ENCODE data around the gene GSC2. TPM values are rescaled to one million over a fixed set of nuclear protein-coding genes. Genes with fewer than 3 reads are reported as not detected.

Gene GSC2
- total RNA-seq, 2 donors from 2014 or later, result not detected

GRCh38 chr22:19109198-19110063 lies 40.7 kb downstream of the GSC2 start:
- no peaks in the 10 kb centered on the region for H3K27me3 Mint-ChIP-seq (ENCODE audit: low read depth)
- DNase-seq, result peak; percentile 46 to 47
- peak; percentile 91 to 92 for ATAC-seq (replicated peaks in 1 of 2)
- H3K4me1 Mint-ChIP-seq (ENCODE audit: low read depth), result peaks cover 65% of the 10 kb centered on the region
- H3K36me3 Mint-ChIP-seq (ENCODE audit: insufficient read depth in 2 of 2), result peaks cover 0 to 3% of the 10 kb centered on the region in 2 donors
- H3K9me3 Mint-ChIP-seq, result no peaks in the 10 kb centered on the region
- H3K4me3 Mint-ChIP-seq, result peak overlapping the region; percentile 71 to 92
- peak overlapping the region; percentile 85 for H3K27ac Mint-ChIP-seq

- peaks cover 70% of the 10 kb centered on the region for H3K4me1 Mint-ChIP-seq (ENCODE audit: low read depth)
- H3K27ac Mint-ChIP-seq, result peak overlapping the region; percentile 85
- H3K4me3 Mint-ChIP-seq, result peak overlapping the region in 1 of 2 donors; percentile 92
- DNase-seq (no peak), ATAC-seq (replicated peaks in 1 of 2) (no peak)
- no peaks in the 10 kb centered on the region for H3K9me3 Mint-ChIP-seq
- peaks cover 0 to 3% of the 10 kb centered on the region in 2 donors for H3K36me3 Mint-ChIP-seq (ENCODE audit: insufficient read depth in 2 of 2)
- no peaks in the 10 kb centered on the region for H3K27me3 Mint-ChIP-seq (ENCODE audit: low read depth)
These were observed 41.3 kb downstream of the GSC2 start for GRCh38 chr22:19108807-19109197.

- Mint-ChIP-seq H3K4me3 (peak overlapping the region in 1 of 2 donors; percentile 14), H3K36me3 (ENCODE audit: insufficient read depth in 2 of 2) (peaks cover 0 to 3% of the 10 kb centered on the region in 2 donors), H3K27me3 (ENCODE audit: low read depth) (no peaks in the 10 kb centered on the region)
These were observed 42.4 kb downstream of the GSC2 start for GRCh38 chr22:19107730-19108074.

GRCh38 chr22:19106886-19107729 lies 43.0 kb downstream of the GSC2 start:
- DNase-seq (no peak), ATAC-seq (replicated peaks in 1 of 2) (no peak)
- Mint-ChIP-seq H3K4me1 (ENCODE audit: low read depth) (peaks cover 62% of the 10 kb centered on the region), H3K4me3 (no peak overlapping the region), H3K27ac (peak overlapping the region; percentile 85), H3K36me3 (ENCODE audit: insufficient read depth in 2 of 2) (peaks cover 0 to 3% of the 10 kb centered on the region in 2 donors), H3K27me3 (ENCODE audit: low read depth) (no peaks in the 10 kb centered on the region), H3K9me3 (no peaks in the 10 kb centered on the region)

More at GRCh38 chr22:19107730-19108074, 42.4 kb downstream of the GSC2 start:
- Mint-ChIP-seq H3K9me3 (no peaks in the 10 kb centered on the region), H3K4me1 (ENCODE audit: low read depth) (peaks cover 66% of the 10 kb centered on the region), H3K27ac (no peak overlapping the region)
- ATAC-seq (replicated peaks in 1 of 2) (no peak), DNase-seq (no peak)

- no peak overlapping the region for H3K4me3 Mint-ChIP-seq
- ATAC-seq (replicated peaks in 1 of 2) (peak; percentile 56 to 61), DNase-seq (peak; percentile 44 to 49)
- H3K27ac Mint-ChIP-seq, result peak overlapping the region; percentile 78
- peaks cover 57% of the 10 kb centered on the region for H3K4me1 Mint-ChIP-seq (ENCODE audit: low read depth)
- no peaks in the 10 kb centered on the region for H3K9me3 Mint-ChIP-seq
- peaks cover 0 to 3% of the 10 kb centered on the region in 2 donors for H3K36me3 Mint-ChIP-seq (ENCODE audit: insufficient read depth in 2 of 2)
- no peaks in the 10 kb centered on the region for H3K27me3 Mint-ChIP-seq (ENCODE audit: low read depth)
These were observed 44.0 kb downstream of the GSC2 start for GRCh38 chr22:19105867-19106802.

- H3K4me1 Mint-ChIP-seq (ENCODE audit: low read depth), result peaks cover 52% of the 10 kb centered on the region
- no peak overlapping the region for H3K4me3 Mint-ChIP-seq
- no peak overlapping the region for H3K27ac Mint-ChIP-seq
- ATAC-seq (replicated peaks in 1 of 2) (no peak), DNase-seq (no peak)
- H3K9me3 Mint-ChIP-seq, result no peaks in the 10 kb centered on the region
- no peaks in the 10 kb centered on the region for H3K27me3 Mint-ChIP-seq (ENCODE audit: low read depth)
- H3K36me3 Mint-ChIP-seq (ENCODE audit: insufficient read depth in 2 of 2), result peaks cover 0 to 3% of the 10 kb centered on the region in 2 donors
These were observed 44.6 kb downstream of the GSC2 start for GRCh38 chr22:19105456-19105855.

GRCh38 chr22:19103880-19104821 lies 45.9 kb downstream of the GSC2 start:
- Mint-ChIP-seq H3K36me3 (ENCODE audit: insufficient read depth in 2 of 2) (peaks cover 0 to 3% of the 10 kb centered on the region in 2 donors), H3K4me1 (ENCODE audit: low read depth) (peaks cover 45% of the 10 kb centered on the region), H3K27me3 (ENCODE audit: low read depth) (no peaks in the 10 kb centered on the region), H3K4me3 (no peak overlapping the region), H3K9me3 (no peaks in the 10 kb centered on the region), H3K27ac (no peak overlapping the region)
- ATAC-seq (replicated peaks in 1 of 2) (no peak), DNase-seq (no peak)

GRCh38 chr22:19098157-19098556 lies 51.9 kb downstream of the GSC2 start:
- no peak for DNase-seq
- Mint-ChIP-seq H3K36me3 (ENCODE audit: insufficient read depth in 2 of 2) (peaks cover 0 to 1% of the 10 kb centered on the region in 2 donors), H3K27me3 (ENCODE audit: low read depth) (no peaks in the 10 kb centered on the region), H3K9me3 (no peaks in the 10 kb centered on the region), H3K27ac (peak overlapping the region; percentile 6), H3K4me3 (no peak overlapping the region), H3K4me1 (ENCODE audit: low read depth) (peaks cover 17% of the 10 kb centered on the region)
- no peak for ATAC-seq (replicated peaks in 1 of 2)

- Mint-ChIP-seq H3K36me3 (ENCODE audit: insufficient read depth in 2 of 2) (peaks cover 0 to 1% of the 10 kb centered on the region in 2 donors), H3K4me3 (no peak overlapping the region), H3K27ac (no peak overlapping the region), H3K9me3 (no peaks in the 10 kb centered on the region), H3K4me1 (ENCODE audit: low read depth) (peaks cover 17% of the 10 kb centered on the region), H3K27me3 (ENCODE audit: low read depth) (no peaks in the 10 kb centered on the region)
- no peak for ATAC-seq (replicated peaks in 1 of 2)
- no peak for DNase-seq
These were observed 52.6 kb downstream of the GSC2 start for GRCh38 chr22:19097518-19097917.

Data from activated T-cell treated with anti-CD3 and anti-CD28 coated beads, Interleukin-2, amount 50 U/mL, for 72 hours (primary cell).